ENCODE results near the gene TPGS1. TPM values are rescaled to one million over a fixed set of nuclear protein-coding genes. Genes with fewer than 3 reads are reported as not detected.
A peak's percentile ranks its signal among the peaks of the same experiment; 100 is the strongest.

TPGS1 gene
- total and polyA plus RNA-seq, 2 of the 8 experiments (the other 6 are each of a cell fraction or from before 2014, with no cell fraction given) = 9.1 to 10.6 TPM

DNA sequence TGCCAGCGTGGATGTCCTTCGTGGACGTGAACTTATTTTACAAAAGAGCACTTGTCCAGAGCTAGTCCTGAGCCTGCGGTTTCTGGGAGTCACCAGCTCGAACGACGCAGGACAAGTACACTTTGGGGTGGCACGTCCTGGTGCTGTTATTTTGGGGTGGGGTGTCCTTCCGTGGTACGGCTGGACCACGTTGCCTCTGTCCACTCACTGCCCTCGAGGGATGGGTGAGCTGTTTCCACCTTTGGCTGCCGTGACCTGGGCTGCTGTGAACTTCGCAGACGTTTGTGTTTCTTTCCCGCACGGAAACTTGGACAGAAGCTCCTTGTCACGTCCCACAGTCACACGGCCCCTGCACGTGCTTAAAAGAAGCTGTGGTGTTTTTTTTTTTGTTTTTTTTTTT lies 47.5 kb downstream of the TPGS1 start:
- no peaks in the 10 kb centered on the region for H3K9me3 ChIP-seq (ENCODE audit: insufficient read depth in 2 of 2, low read depth in 1 of 2, low read length in 1 of 2)
- no peak overlapping the region for H3K4ac ChIP-seq (replicated peaks; ENCODE audit: insufficient read length, low read depth, low read length)
- H2BK5ac ChIP-seq (ENCODE audit: low read depth, low read length) = no peak overlapping the region
- no peak overlapping the region for H3K56ac ChIP-seq (replicated peaks; ENCODE audit: insufficient read length, low read depth, low read length)
- H3K36me3 ChIP-seq (ENCODE audit: control insufficient read depth in 2 of 4, insufficient read depth in 4 of 4, low read length in 3 of 4) = no peaks in the 10 kb centered on the region
- no peak overlapping the region for H2BK15ac ChIP-seq (ENCODE audit: low read length)
- ChIA-PET CTCF (ENCODE audit: partially characterized antibody) (interaction anchor here (1.4 to 2.4 kb wide), 2 partner anchors 29 to 36 kb away, joined by 3 to 6 read pairs; no protein-coding TSS in a partner anchor), POLR2A (ENCODE audit: partially characterized antibody) (interaction anchor here (1.8 to 7.1 kb wide), 4 partner anchors 13 to 30 kb away, joined by 4 to 38 read pairs (median 10); partner anchors contain the start of gene CDC34)
- H2BK20ac ChIP-seq (ENCODE audit: low read length) = no peak overlapping the region
- no peak for DNase-seq (ENCODE audit: low read depth in 1 of 2, low spot score in 2 of 2)
- H3K79me1 ChIP-seq (ENCODE audit: low read depth, low read length) = no peaks in the 10 kb centered on the region
- H4K5ac ChIP-seq (ENCODE audit: insufficient read length, low read depth, low read length) = no peak overlapping the region
- no peak overlapping the region for H3K4me2 ChIP-seq (ENCODE audit: insufficient read depth in 1 of 2, low read depth in 2 of 2, low read length in 2 of 2)
- H4K8ac ChIP-seq (ENCODE audit: extremely low read depth, insufficient read depth, low read length) = no peak overlapping the region
- H3K4me3 ChIP-seq (ENCODE audit: extremely low read depth in 1 of 4, insufficient read depth in 2 of 4, low read depth in 3 of 4, low read length in 4 of 4) = no peak overlapping the region
- no peaks in the 10 kb centered on the region for H3K79me2 ChIP-seq (ENCODE audit: control insufficient read depth in 1 of 2, insufficient read depth in 2 of 2, low read length in 2 of 2)
- peak overlapping the region; percentile 39; the same call in 1 of the 2 replicates for H2BK12ac ChIP-seq (ENCODE audit: low read depth, low read length)
- no peak overlapping the region for H3K23ac ChIP-seq (ENCODE audit: insufficient read length)
- no peaks in the 10 kb centered on the region for H3K27me3 ChIP-seq (replicated peaks in 1 of 4; ENCODE audit: control insufficient read depth in 3 of 4, extremely low read depth in 1 of 4, insufficient read depth in 3 of 4, low read length in 3 of 4)
- no peak overlapping the region for H3K27ac ChIP-seq (ENCODE audit: low read depth, low read length)
- no peak overlapping the region for H2AFZ ChIP-seq (ENCODE audit: low read length)
- FAIRE-seq = no peak
- H3K18ac ChIP-seq (ENCODE audit: extremely low read depth, low read length) = no peak overlapping the region
- H3K23me2 ChIP-seq (ENCODE audit: low read depth, low read length) = no peaks in the 10 kb centered on the region; the same call in 1 of the 2 replicates
- peaks cover 0 to 3% (median under 1%) of the 10 kb centered on the region in 4 experiments; a peak in 4 of 7 replicates for H3K4me1 ChIP-seq (replicated peaks in 1 of 4; ENCODE audit: control insufficient read depth in 3 of 4, insufficient read depth in 4 of 4, low read length in 3 of 4)
- peaks cover 0 to 2% of the 10 kb centered on the region in 2 experiments for H4K20me1 ChIP-seq (replicated peaks in 1 of 2; ENCODE audit: control insufficient read depth in 1 of 2, insufficient read depth in 2 of 2, low read length in 2 of 2)
- H3K9ac ChIP-seq (replicated peaks in 1 of 4; ENCODE audit: extremely low read depth in 1 of 4, low read depth in 3 of 4, low read length in 3 of 4) = no peak overlapping the region
- H2BK120ac ChIP-seq (replicated peaks; ENCODE audit: low read depth, low read length) = no peak overlapping the region
- H4K91ac ChIP-seq (replicated peaks; ENCODE audit: insufficient read length, low read length) = no peak overlapping the region
- no peak overlapping the region for H3K14ac ChIP-seq (ENCODE audit: insufficient read length)
- 94% methylated on average over 20 of the region's 20 CpGs; no CpG with 5 or more reads in 1 of the 2 experiments for WGBS, 2 experiments (ENCODE audit: extremely low coverage in 1 of 2, insufficient coverage in 1 of 2, insufficient read length in 1 of 2, insufficient replicate concordance in 2 of 2, low coverage in 1 of 2, low lambda C conversion rate in 2 of 2, missing lambda C conversion rate in 1 of 2)
- H2AK5ac ChIP-seq (ENCODE audit: low read depth, low read length) = no peak overlapping the region
- TF ChIP-seq YY1 (IDR thresholded peaks at IDR 0.05; ENCODE audit: low read depth, low read length) (no peak), POLR2A (IDR thresholded peaks at IDR 0.05; ENCODE audit: control extremely low read depth in 1 of 2, low read depth in 2 of 2, low read length in 2 of 2) (no peak), CTBP2 (IDR thresholded peaks at IDR 0.05; ENCODE audit: borderline replicate concordance, insufficient read depth, insufficient read length, low read length) (no peak), SIRT6 (IDR thresholded peaks at IDR 0.05; ENCODE audit: low read length) (no peak), CBX5 (IDR thresholded peaks at IDR 0.05; ENCODE audit: low read depth, low read length) (no peak), CREB1 (IDR thresholded peaks at IDR 0.05) (no peak), SAP30 (IDR thresholded peaks at IDR 0.05; ENCODE audit: insufficient read depth, insufficient replicate concordance, low read length) (no peak), FOSL1 (IDR thresholded peaks at IDR 0.05; ENCODE audit: insufficient read depth, low read depth, low read length) (no peak), EZH2 (IDR thresholded peaks at IDR 0.05; ENCODE audit: low read depth, low read length, severe bottlenecking) (no peak), GTF2F1 (IDR thresholded peaks at IDR 0.05; ENCODE audit: borderline replicate concordance, low read depth, low read length) (no peak), POLR2AphosphoS5 (IDR thresholded peaks at IDR 0.05; ENCODE audit: low read depth, low read length) (no peak)
- TF ChIP-seq, protein P1, sequence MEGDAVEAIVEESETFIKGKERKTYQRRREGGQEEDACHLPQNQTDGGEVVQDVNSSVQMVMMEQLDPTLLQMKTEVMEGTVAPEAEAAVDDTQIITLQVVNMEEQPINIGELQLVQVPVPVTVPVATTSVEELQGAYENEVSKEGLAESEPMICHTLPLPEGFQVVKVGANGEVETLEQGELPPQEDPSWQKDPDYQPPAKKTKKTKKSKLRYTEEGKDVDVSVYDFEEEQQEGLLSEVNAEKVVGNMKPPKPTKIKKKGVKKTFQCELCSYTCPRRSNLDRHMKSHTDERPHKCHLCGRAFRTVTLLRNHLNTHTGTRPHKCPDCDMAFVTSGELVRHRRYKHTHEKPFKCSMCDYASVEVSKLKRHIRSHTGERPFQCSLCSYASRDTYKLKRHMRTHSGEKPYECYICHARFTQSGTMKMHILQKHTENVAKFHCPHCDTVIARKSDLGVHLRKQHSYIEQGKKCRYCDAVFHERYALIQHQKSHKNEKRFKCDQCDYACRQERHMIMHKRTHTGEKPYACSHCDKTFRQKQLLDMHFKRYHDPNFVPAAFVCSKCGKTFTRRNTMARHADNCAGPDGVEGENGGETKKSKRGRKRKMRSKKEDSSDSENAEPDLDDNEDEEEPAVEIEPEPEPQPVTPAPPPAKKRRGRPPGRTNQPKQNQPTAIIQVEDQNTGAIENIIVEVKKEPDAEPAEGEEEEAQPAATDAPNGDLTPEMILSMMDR (IDR thresholded peaks at IDR 0.05; ENCODE audit: control extremely low read depth in 1 of 3, insufficient read depth in 1 of 3, low read depth in 1 of 3, low read length in 3 of 3) = no peak
